Stimulated activated CD8-positive, alpha-beta memory T cell treated with anti-CD3 and anti-CD28 coated beads, Interleukin-12 subunit alpha, Interleukin-12 subunit beta, amount 100 ng/mL, for 24 hours (primary cell): ENCODE results near the gene CMTM5.
"Not testable (repeated sequence)": the region's sequence is repeated elsewhere in the genome, so short reads cannot be mapped to it uniquely, and the experiment has no call there.

Experiments used
- DNase-seq: peaks from one replicate; pipeline ENCODE4 v3.0.0-alpha.2; 2020; ENCODE audit errors: extremely low read depth

The CMTM5 gene

DNA sequence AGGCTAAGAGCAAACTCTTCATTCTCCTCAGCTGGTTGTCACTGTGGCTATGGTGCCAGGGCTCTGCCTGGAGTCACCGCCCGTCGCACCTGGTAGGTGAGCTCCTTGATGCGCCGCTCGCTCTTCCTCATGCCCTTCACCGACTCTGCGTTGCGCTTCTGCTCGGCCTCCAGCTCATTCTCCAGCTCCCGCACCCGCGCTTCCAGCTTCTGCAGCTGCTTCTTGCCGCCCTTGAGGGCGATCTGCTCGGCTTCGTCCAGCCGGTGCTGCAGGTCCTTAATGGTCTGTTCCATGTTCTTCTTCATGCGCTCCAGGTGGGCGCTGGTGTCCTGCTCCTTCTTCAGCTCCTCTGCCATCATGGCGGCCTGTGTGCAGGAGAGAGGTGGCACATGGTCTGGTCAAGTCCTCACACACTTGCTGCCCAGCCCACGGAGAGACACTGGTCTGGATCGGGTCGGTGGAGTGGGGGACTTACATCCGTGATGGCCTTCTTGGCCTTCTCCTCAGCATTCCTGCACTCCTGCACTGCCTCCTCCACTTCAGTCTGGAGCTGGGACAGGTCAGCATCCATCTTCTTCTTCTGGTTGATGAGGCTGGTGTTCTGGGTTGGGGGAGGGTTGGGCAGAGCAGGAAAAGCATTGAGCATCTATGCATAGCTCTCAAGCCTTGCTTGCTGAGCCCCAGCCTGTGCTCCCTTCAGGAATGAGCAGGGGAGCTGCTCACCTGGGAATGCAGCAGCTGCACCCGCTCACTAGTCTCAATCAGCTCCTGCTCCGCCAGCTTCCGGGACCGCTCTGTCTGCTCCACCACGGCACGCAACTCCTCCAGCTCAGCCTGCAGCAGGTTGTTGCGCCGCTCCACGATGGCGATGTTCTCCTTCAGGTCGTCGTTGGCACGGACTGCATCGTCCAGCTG, 38.3 kb downstream of the CMTM5 start:
- DNase-seq = no peak

DNA sequence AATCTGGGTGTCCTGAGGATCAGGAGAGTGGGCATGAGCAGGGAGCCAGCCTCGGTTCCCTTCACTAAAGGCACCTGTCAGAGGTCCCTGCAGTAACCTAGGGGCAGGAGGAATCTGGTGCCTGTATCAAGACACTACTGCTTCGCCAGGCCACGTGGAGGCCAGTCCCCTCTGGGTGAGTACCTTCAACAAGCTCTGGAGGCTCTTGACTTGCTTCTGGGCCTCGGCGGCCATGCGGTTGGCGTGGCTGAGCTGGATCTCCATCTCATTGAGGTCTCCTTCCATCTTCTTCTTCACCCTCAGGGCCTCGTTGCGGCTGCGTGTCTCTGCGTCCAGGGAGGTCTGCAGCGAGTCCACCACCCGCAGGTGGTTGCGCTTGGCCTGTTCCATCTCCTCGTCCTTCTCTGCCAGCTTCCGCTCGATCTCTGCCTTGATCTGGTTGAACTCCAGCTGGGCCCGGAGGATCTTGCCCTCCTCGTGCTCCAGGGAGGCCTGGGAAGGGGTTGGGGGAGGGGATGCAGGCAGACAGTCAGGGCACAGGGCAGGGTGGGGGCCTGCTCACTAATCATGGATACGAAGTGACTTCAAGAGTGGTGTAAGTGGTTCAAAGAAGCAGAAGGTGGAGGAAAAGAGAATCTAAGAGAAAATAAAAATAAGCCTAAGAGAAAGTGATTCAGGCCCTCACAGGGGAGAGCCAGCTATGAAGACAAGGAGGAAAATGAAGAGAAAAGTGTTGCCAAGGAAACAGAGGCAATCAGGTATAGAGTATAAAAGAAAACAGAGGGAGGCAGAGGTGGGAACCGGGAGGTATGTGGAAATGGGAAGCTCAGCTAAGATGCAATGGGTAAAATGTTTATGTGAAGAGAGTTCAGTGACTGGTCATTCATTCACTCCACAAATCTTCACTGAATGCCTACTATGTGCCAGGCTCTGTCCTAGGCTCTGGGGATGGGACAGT, 39.3 kb downstream of the CMTM5 start:
- no peak for DNase-seq

DNA sequence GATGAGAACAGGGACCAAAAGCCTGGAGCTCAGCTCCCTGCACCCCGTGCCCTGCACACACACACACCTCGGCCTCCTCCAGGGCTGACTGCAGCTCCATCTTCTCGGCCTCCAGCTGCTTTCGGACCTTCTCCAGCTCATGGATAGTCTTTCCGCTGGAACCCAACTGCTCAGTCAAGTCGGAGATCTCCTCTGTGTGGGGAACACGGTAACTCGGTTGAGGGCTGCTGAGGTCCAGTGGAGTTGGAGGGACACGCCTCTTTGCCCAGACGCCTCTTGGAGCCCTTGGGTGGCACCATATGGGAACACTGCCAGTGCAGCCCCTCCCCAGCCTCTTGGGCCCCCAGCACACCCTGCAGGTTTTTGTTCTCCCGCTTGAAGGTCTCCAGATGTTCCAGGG, 40.0 kb downstream of the CMTM5 start:
- no peak for DNase-seq

GRCh38 chr14:23417269-23417668, 40.4 kb downstream of the CMTM5 start:
- DNase-seq = not testable (repeated sequence)

- no peak for DNase-seq
Observed at GRCh38 chr14:23418021-23418420, 41.2 kb downstream of the CMTM5 start.

DNA sequence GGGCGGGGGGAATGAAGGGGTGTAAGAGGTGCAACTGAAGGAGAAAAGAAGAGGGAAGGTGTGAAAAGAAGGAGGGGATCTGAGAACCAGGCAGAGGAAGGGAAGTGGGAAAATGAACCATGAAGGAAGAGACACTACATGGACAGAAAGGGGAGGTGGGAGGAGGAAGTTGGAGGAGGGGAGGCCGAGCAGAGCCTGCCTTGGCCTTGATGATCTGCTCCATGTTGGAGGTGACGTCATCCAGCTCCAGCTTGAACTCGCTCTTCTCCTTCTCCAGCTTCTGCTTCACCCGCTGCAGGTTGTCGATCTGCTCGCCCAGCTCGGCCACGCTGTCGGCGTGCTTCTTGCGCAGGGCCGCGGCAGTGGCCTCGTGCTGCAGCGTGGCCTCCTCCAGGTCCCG, 42.8 kb downstream of the CMTM5 start:
- DNase-seq = not testable (repeated sequence)

GRCh38 chr14:23421594-23421993, 44.7 kb downstream of the CMTM5 start:
- no peak for DNase-seq

DNA sequence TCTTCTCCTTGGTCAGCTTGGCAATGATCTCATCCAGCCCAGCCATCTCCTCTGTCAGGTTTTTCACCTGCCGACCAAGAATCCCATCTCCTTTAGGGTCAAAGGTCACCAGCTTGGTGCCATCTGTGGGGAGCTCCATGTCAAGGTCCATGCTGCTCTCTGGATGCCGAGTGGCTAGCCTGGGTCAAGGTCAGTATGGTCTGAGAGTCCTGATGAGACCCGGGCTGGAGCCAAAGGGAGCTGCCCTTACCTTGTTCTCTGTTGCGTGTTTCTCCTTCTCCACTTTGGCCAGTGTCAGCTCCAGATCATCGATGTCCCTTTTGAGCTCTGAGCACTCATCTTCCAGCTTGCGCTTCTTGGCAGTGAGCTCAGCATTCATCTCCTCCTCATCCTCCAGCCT, 46.8 kb downstream of the CMTM5 start:
- no peak for DNase-seq

GRCh38 chr14:23425169-23425568, 48.3 kb downstream of the CMTM5 start:
- DNase-seq = no peak

- not testable (repeated sequence) for DNase-seq
Observed at GRCh38 chr14:23425798-23426197, 49.0 kb downstream of the CMTM5 start.

GRCh38 chr14:23428686-23429495, 52.0 kb downstream of the CMTM5 start:
- no peak for DNase-seq
